Activated CD4-positive, alpha-beta T cell treated with anti-CD3 and anti-CD28 coated beads, Interleukin-2, amount 10 ng/mL, durations not matched to agents 7 days and 5 days (primary cell): ENCODE data around the gene MEIS1. TPM values are rescaled to one million over a fixed set of nuclear protein-coding genes. Genes with fewer than 3 reads are reported as not detected.

Source experiments
- CTCF ChIA-PET: fragments of 350-600 bp; sonication (Branson Sonifier 250); formaldehyde crosslinking; loops from one replicate; lab custom pipeline; 2021; ENCODE audit warnings: antibody characterized with exemption; lab: Charles Lee
- POLR2A ChIA-PET: fragments of 350-600 bp; sonication (Branson Sonifier 250); formaldehyde crosslinking; loops from one replicate; lab custom pipeline; 2021; ENCODE audit warnings: antibody characterized with exemption; lab: Charles Lee
- DNase-seq: peaks from one replicate; pipeline ENCODE4 v3.0.0-alpha.2; 2020
- H3K27ac Mint-ChIP-seq: one replicate; pipeline ENCODE4 v1.8.0; 2021; ENCODE audit warnings: mild to moderate bottlenecking, moderate library complexity, mixed read lengths
- H3K27me3 Mint-ChIP-seq: one replicate; pipeline ENCODE4 v1.8.0; 2021; ENCODE audit warnings: mixed read lengths
- H3K36me3 Mint-ChIP-seq: one replicate; pipeline ENCODE4 v1.8.0; 2021; ENCODE audit warnings: low read depth, mixed read lengths
- H3K4me1 Mint-ChIP-seq: one replicate; pipeline ENCODE4 v1.8.0; 2021; ENCODE audit warnings: mixed read lengths
- H3K4me3 Mint-ChIP-seq: one replicate; pipeline ENCODE4 v1.8.0; 2021; ENCODE audit warnings: mild to moderate bottlenecking, moderate library complexity, mixed read lengths
- H3K9me3 Mint-ChIP-seq: one replicate; pipeline ENCODE4 v1.8.0; 2021; ENCODE audit warnings: mixed read lengths
- total RNA-seq, 2 experiments: library from RNA; stranded (reverse); gene quantifications; one replicate each; pipeline ENCODE4 v1.2.3, GENCODE V29; 2021

MEIS1 gene
- total RNA-seq, 2 experiments from 2014 or later, result not detected

GRCh38 chr2:66555501-66556324, 120.8 kb downstream of the MEIS1 start:
- no peak for DNase-seq
- no peaks in the 10 kb centered on the region for H3K36me3 Mint-ChIP-seq
- H3K4me3 Mint-ChIP-seq, result no peak overlapping the region
- H3K27ac Mint-ChIP-seq, result no peak overlapping the region
- ChIA-PET POLR2A (no interaction called here), CTCF (no interaction called here)
- H3K4me1 Mint-ChIP-seq, result no peaks in the 10 kb centered on the region
- no peaks in the 10 kb centered on the region for H3K9me3 Mint-ChIP-seq
- peaks cover 4% of the 10 kb centered on the region for H3K27me3 Mint-ChIP-seq

- Mint-ChIP-seq H3K4me3 (no peak overlapping the region), H3K27me3 (peaks cover 7% of the 10 kb centered on the region), H3K9me3 (no peaks in the 10 kb centered on the region), H3K27ac (no peak overlapping the region), H3K36me3 (no peaks in the 10 kb centered on the region), H3K4me1 (no peaks in the 10 kb centered on the region)
- no peak for DNase-seq
- ChIA-PET CTCF (no interaction called here), POLR2A (no interaction called here)
Observed at GRCh38 chr2:66559672-66560071, 124.7 kb downstream of the MEIS1 start.

- ChIA-PET CTCF (no interaction called here), POLR2A (no interaction called here)
- Mint-ChIP-seq H3K27me3 (peaks cover 5% of the 10 kb centered on the region), H3K36me3 (no peaks in the 10 kb centered on the region), H3K27ac (no peak overlapping the region), H3K9me3 (no peaks in the 10 kb centered on the region), H3K4me3 (no peak overlapping the region), H3K4me1 (no peaks in the 10 kb centered on the region)
- DNase-seq, result no peak
Observed at GRCh38 chr2:66560683-66561082, 125.8 kb downstream of the MEIS1 start.

GRCh38 chr2:66561645-66562303, 126.8 kb downstream of the MEIS1 start:
- peaks cover 3% of the 10 kb centered on the region for H3K27me3 Mint-ChIP-seq
- CTCF ChIA-PET, result no interaction called here
- H3K4me3 Mint-ChIP-seq, result no peak overlapping the region
- POLR2A ChIA-PET, result no interaction called here
- DNase-seq, result no peak
- H3K36me3 Mint-ChIP-seq, result no peaks in the 10 kb centered on the region
- H3K4me1 Mint-ChIP-seq, result no peaks in the 10 kb centered on the region
- no peak overlapping the region for H3K27ac Mint-ChIP-seq
- H3K9me3 Mint-ChIP-seq, result no peaks in the 10 kb centered on the region

GRCh38 chr2:66562304-66562685, 127.4 kb downstream of the MEIS1 start:
- no peak for DNase-seq
- H3K36me3 Mint-ChIP-seq, result no peaks in the 10 kb centered on the region
- no peak overlapping the region for H3K4me3 Mint-ChIP-seq
- POLR2A ChIA-PET, result no interaction called here
- H3K27ac Mint-ChIP-seq, result no peak overlapping the region
- CTCF ChIA-PET, result no interaction called here
- H3K27me3 Mint-ChIP-seq, result peaks cover 3% of the 10 kb centered on the region
- H3K4me1 Mint-ChIP-seq, result no peaks in the 10 kb centered on the region
- no peaks in the 10 kb centered on the region for H3K9me3 Mint-ChIP-seq

- Mint-ChIP-seq H3K4me3 (no peak overlapping the region), H3K27me3 (peaks cover 3% of the 10 kb centered on the region), H3K36me3 (no peaks in the 10 kb centered on the region), H3K27ac (no peak overlapping the region), H3K9me3 (no peaks in the 10 kb centered on the region), H3K4me1 (no peaks in the 10 kb centered on the region)
- ChIA-PET POLR2A (no interaction called here), CTCF (no interaction called here)
- no peak for DNase-seq
Observed at GRCh38 chr2:66563473-66563872, 128.5 kb downstream of the MEIS1 start.

GRCh38 chr2:66565291-66565690, 130.4 kb downstream of the MEIS1 start:
- H3K4me3 Mint-ChIP-seq, result no peak overlapping the region
- no peaks in the 10 kb centered on the region for H3K9me3 Mint-ChIP-seq
- no peaks in the 10 kb centered on the region for H3K4me1 Mint-ChIP-seq
- H3K27me3 Mint-ChIP-seq, result peaks cover 3% of the 10 kb centered on the region
- no peak overlapping the region for H3K27ac Mint-ChIP-seq
- DNase-seq, result no peak
- CTCF ChIA-PET, result no interaction called here
- POLR2A ChIA-PET, result no interaction called here
- no peaks in the 10 kb centered on the region for H3K36me3 Mint-ChIP-seq

- no peak overlapping the region for H3K27ac Mint-ChIP-seq
- no peak for DNase-seq
- no peaks in the 10 kb centered on the region for H3K27me3 Mint-ChIP-seq
- POLR2A ChIA-PET, result no interaction called here
- no peaks in the 10 kb centered on the region for H3K9me3 Mint-ChIP-seq
- CTCF ChIA-PET, result no interaction called here
- H3K36me3 Mint-ChIP-seq, result no peaks in the 10 kb centered on the region
- H3K4me1 Mint-ChIP-seq, result no peaks in the 10 kb centered on the region
- H3K4me3 Mint-ChIP-seq, result no peak overlapping the region
Observed at GRCh38 chr2:66566726-66567399, 131.9 kb downstream of the MEIS1 start.

- no peaks in the 10 kb centered on the region for H3K36me3 Mint-ChIP-seq
- ChIA-PET POLR2A (no interaction called here), CTCF (interaction anchor here (0.7 kb wide), 1 partner anchor 908 kb away, joined by 3 read pairs; no protein-coding TSS in a partner anchor)
- no peaks in the 10 kb centered on the region for H3K9me3 Mint-ChIP-seq
- H3K4me1 Mint-ChIP-seq, result no peaks in the 10 kb centered on the region
- DNase-seq, result no peak
- H3K4me3 Mint-ChIP-seq, result no peak overlapping the region
- H3K27ac Mint-ChIP-seq, result no peak overlapping the region
- H3K27me3 Mint-ChIP-seq, result no peaks in the 10 kb centered on the region
Observed at GRCh38 chr2:66567729-66568128, 132.8 kb downstream of the MEIS1 start.

- ChIA-PET CTCF (no interaction called here), POLR2A (no interaction called here)
- H3K9me3 Mint-ChIP-seq, result no peaks in the 10 kb centered on the region
- no peaks in the 10 kb centered on the region for H3K36me3 Mint-ChIP-seq
- no peaks in the 10 kb centered on the region for H3K4me1 Mint-ChIP-seq
- H3K27me3 Mint-ChIP-seq, result peaks cover 4% of the 10 kb centered on the region
- H3K27ac Mint-ChIP-seq, result no peak overlapping the region
- no peak overlapping the region for H3K4me3 Mint-ChIP-seq
- no peak for DNase-seq
Observed at GRCh38 chr2:66568650-66569300, 133.8 kb downstream of the MEIS1 start.

GRCh38 chr2:66569321-66569851, 134.5 kb downstream of the MEIS1 start:
- Mint-ChIP-seq H3K27ac (no peak overlapping the region), H3K36me3 (no peaks in the 10 kb centered on the region), H3K4me1 (no peaks in the 10 kb centered on the region), H3K9me3 (no peaks in the 10 kb centered on the region), H3K4me3 (no peak overlapping the region), H3K27me3 (peaks cover 8% of the 10 kb centered on the region)
- DNase-seq, result no peak
- CTCF ChIA-PET, result no interaction called here
- POLR2A ChIA-PET, result no interaction called here

GRCh38 chr2:66569974-66570373, 135.0 kb downstream of the MEIS1 start:
- CTCF ChIA-PET, result no interaction called here
- Mint-ChIP-seq H3K9me3 (no peaks in the 10 kb centered on the region), H3K36me3 (no peaks in the 10 kb centered on the region), H3K27ac (no peak overlapping the region), H3K4me3 (no peak overlapping the region), H3K4me1 (peaks cover under 1% of the 10 kb centered on the region), H3K27me3 (peaks cover 13% of the 10 kb centered on the region)
- no peak for DNase-seq
- POLR2A ChIA-PET, result no interaction called here

- peaks cover 18% of the 10 kb centered on the region for H3K27me3 Mint-ChIP-seq
- peaks cover 1% of the 10 kb centered on the region for H3K4me1 Mint-ChIP-seq
- H3K9me3 Mint-ChIP-seq, result no peaks in the 10 kb centered on the region
- no peak overlapping the region for H3K4me3 Mint-ChIP-seq
- ChIA-PET POLR2A (no interaction called here), CTCF (no interaction called here)
- no peak overlapping the region for H3K27ac Mint-ChIP-seq
- H3K36me3 Mint-ChIP-seq, result no peaks in the 10 kb centered on the region
- DNase-seq, result no peak
Observed at GRCh38 chr2:66570471-66570870, 135.5 kb downstream of the MEIS1 start.
